ENCODE measurements around the gene CENPV. TPM values are rescaled to one million over a fixed set of nuclear protein-coding genes. Genes with fewer than 3 reads are reported as not detected.

The CENPV gene
- total RNA-seq, 1 donor from 2014 or later = 27.2 TPM

GRCh38 chr17:16361874-16362273, 8.6 kb upstream of the CENPV start:
- DNase-seq = no peak

GRCh38 chr17:16358394-16358793, 5.1 kb upstream of the CENPV start:
- DNase-seq = no peak

GRCh38 chr17:16354585-16354984, 1.3 kb upstream of the CENPV start:
- DNase-seq = no peak

GRCh38 chr17:16352667-16353316, 477 bp downstream of the CENPV start:
- peak; percentile 65 for DNase-seq

GRCh38 chr17:16352303-16352666, 984 bp downstream of the CENPV start:
- DNase-seq = peak; percentile 64

GRCh38 chr17:16351831-16352230, 1.4 kb downstream of the CENPV start:
- no peak for DNase-seq

GRCh38 chr17:16349431-16349830, 3.8 kb downstream of the CENPV start:
- DNase-seq = no peak

- DNase-seq = no peak
Observed at GRCh38 chr17:16348586-16348985, 4.7 kb downstream of the CENPV start.

GRCh38 chr17:16346721-16347271, 6.5 kb downstream of the CENPV start:
- DNase-seq = no peak

GRCh38 chr17:16345565-16345964, 7.7 kb downstream of the CENPV start:
- no peak for DNase-seq

GRCh38 chr17:16343569-16343968, 9.7 kb downstream of the CENPV start:
- no peak for DNase-seq

GRCh38 chr17:16342979-16343378, 10.3 kb downstream of the CENPV start:
- no peak for DNase-seq

- DNase-seq = no peak
Observed at GRCh38 chr17:16339959-16340358, 13.3 kb downstream of the CENPV start.

- DNase-seq = no peak
Observed at GRCh38 chr17:16339402-16339801, 13.9 kb downstream of the CENPV start.

- no peak for DNase-seq
Observed at GRCh38 chr17:16338391-16338790, 14.9 kb downstream of the CENPV start.

GRCh38 chr17:16329519-16330271, 23.6 kb downstream of the CENPV start:
- peak; percentile 26 for DNase-seq

GRCh38 chr17:16328997-16329396, 24.3 kb downstream of the CENPV start:
- DNase-seq = peak; percentile 29

GRCh38 chr17:16327018-16327417, 26.3 kb downstream of the CENPV start:
- no peak for DNase-seq

- no peak for DNase-seq
Observed at GRCh38 chr17:16325964-16326363, 27.3 kb downstream of the CENPV start.

GRCh38 chr17:16322636-16323035, 30.6 kb downstream of the CENPV start:
- DNase-seq = no peak

GRCh38 chr17:16319969-16320368, 33.3 kb downstream of the CENPV start:
- no peak for DNase-seq

- no peak for DNase-seq
Observed at GRCh38 chr17:16314859-16315258, 38.4 kb downstream of the CENPV start.

GRCh38 chr17:16314189-16314588, 39.1 kb downstream of the CENPV start:
- DNase-seq = no peak

All from tongue (tissue), 2 donors.